GM18498 (cell line): Measurements from ENCODE around the gene CYP11A1.

Experiments
- ATAC-seq: cut with Tn5 transposase; IDR thresholded peaks from one replicate; pipeline ENCODE4 v1.9.1; 2021; ENCODE audit warnings: mild to moderate bottlenecking, moderate library complexity; ENCODE audit not compliant: unreplicated experiment

The CYP11A1 gene

DNA sequence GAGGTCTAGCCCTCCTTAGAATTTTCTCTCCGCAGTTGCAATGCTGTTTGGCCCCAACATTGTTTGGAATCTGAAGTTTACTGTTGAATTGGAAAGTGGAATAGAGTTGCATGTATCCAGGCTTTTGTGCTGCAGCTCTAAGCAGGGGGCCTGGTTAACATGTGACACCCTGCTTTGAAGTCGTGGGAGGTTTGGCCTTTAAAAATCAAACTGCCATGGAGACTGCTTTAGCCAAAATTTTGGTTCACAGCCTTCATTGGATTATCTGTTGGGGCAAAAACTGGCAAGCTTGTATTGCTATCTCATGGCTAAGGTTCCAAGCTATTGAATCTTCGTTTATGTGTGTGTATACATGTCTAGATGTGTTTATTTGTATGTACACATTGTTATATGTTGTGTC lies 15.8 kb downstream of the CYP11A1 start:
- ATAC-seq: no peak

DNA sequence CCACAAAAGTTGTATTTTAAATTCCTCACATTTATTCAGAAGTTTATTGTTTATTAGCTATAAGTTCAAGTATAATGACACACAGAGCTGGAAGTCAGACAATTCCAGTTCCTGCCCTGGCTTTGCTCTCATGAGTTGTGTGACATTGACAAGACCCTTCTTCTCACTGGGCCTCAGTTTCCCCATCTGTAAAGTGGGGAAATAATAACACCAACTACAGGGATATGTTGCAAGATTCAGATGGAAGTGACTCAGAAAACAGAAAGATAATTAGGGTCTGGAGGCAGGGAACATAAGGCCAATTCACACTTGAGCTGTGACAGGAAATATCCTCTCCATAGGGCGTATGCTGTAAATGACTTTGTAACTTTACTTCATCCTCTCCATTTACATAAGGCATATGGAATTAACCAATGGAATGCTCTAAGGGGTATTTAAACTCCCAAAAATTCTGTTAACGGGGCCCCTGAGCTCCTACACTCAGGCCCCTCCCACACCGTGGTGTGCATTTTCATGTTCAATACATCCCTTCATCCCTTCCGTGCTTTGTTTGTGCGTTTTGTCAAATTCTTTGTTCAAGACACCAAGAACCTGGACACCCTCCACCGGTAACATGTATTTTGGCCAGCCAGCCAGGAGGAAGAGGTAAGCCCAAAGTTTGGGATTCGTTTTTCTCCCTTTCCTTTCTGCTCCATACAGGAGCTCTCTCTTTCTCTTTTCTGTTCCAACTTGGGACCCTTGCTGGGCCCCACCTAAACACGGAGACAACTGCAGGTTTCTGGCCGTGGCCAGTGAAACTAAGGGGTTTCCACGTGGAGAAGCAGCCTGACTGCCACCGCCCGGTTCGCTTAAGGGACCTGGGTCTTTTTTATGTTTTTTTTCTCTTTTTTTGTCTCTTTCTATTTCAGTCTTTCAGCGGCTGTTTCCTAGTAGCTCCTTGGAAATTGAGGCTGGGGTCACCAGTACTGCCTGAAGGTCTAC lies 16.9 kb downstream of the CYP11A1 start:
- ATAC-seq: no peak

DNA sequence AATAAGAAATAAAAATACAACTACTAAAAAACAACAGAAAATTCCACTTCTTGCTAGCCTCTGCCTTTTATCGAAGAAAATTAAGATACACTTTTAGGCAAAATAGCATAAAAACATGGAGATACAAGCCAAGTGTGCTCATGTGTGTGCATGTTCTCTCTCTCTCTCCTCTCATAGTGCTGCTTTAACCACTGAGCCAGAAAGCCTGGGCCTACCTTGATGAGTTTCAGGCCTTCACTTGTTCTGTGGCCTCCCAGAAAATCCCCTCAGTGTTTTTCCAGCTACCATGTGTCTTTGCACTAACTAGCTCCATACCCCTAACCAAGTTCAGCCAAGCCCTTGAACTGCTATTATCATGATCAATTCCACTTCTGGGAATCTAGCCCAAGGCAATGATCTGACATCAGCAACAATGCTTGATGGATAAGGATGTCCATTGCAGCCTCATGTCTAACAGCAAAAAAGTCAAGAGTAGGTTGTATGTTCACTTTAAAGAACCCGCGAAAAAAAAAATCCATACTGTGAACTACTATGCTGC lies 18.1 kb downstream of the CYP11A1 start:
- no peak for ATAC-seq

DNA sequence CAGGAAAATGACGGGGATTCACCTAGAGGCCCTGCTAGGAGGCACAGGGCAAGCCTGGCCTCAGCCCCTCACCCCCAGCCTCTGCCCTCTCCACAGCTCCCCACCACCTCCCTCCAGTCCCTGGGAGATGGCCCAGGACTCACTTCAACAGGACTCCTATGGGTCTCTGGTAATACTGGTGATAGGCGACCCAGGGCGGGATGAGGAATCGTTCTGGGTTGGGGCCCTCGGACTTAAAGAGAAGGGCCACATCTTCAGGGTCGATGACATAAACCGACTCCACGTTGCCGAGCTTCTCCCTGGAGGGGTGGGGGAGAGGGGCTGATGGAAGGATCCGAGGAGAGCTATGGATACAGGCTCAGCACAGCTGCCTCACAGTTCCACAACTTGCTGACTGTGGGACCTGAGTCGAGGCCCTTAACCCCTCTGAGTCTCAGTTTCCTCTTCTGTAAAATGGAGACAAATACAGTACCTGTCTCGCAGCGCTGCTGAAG lies 19.6 kb downstream of the CYP11A1 start:
- no peak for ATAC-seq

DNA sequence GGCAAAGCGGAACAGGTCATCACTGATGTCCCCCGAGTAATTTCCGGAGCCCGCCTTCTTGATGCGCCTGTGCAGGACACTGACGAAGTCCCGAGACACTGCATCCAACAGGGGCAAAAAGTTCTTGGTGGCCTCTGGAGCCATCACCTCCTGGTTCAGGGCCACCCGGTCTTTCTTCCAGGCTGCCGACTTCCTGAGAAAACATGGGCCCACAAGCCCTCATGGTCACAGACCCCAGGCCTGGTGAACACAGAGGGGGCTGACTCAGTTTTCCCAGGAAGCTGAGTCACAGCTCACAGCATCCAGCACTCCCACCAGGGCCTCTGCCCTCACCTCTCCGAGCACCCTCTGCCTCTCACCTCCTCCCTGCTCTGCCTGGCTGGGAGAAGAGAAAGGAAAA lies 22.4 kb downstream of the CYP11A1 start:
- no peak for ATAC-seq

DNA sequence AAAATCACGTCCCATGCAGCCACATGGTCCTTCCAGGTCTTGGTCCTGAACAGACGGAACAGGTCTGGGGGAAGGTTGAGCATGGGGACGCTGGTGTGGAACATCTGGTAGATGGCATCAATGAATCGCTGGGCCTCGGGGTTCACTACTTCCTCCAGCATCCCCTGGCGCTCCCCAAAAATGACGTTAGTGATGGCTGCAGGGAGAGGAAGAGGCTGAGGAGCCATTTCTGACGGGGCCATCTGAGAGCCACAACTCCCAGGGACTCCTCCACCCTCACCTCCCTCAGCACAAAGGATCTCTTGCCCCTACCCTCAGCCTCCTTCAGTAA lies 23.7 kb downstream of the CYP11A1 start:
- ATAC-seq: no peak

DNA sequence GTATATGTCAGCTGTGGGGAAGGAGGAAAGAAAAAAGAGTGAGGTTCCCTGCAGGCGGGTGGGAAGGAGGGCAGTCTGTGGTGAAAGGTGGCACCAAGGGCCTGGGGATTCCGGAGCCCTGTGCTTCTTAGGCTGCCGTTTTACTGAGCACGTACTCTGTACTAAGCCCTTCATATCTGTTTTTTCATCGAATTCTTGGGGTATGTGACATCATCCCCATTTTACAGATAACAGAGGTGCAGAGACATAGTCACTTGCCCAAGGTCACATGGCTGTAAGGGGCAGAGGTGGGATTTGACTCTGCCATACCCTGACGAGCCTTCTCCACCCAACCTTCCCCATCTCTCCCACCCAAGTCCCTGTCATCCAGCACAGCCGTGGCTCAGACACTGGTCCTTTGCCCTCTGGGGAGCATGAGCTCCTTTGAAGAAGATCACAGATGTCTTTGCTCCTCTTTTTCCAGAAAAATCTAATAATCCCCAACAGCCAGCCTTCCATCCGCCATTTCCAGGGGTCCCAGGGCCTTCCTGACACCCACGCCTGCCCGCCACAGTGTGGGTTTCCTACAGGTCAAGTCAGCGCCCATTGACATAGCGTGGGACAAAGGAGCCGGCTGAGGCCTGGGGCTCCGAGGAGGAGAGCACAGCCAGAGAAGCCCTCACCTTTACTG lies 24.2 kb downstream of the CYP11A1 start:
- ATAC-seq: no peak

DNA sequence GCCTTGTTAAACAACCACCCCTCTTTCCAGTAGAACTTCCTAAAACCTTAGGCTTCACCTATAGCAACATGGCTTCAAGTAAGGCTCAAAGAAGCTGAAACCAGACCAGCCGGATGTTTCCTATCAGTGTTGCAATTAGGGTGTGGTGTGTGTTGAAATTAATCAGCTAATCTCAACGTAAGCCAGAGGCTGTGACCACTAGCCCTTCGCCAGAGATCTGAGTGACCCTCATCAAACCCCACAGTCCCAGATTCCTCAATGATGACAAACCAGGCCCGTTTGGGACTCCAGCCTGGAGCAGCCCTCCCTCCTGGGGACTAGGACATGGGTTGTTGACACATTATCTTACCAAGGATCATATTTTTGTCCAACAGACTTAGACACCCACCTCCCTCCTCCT lies 27.3 kb downstream of the CYP11A1 start:
- no peak for ATAC-seq

DNA sequence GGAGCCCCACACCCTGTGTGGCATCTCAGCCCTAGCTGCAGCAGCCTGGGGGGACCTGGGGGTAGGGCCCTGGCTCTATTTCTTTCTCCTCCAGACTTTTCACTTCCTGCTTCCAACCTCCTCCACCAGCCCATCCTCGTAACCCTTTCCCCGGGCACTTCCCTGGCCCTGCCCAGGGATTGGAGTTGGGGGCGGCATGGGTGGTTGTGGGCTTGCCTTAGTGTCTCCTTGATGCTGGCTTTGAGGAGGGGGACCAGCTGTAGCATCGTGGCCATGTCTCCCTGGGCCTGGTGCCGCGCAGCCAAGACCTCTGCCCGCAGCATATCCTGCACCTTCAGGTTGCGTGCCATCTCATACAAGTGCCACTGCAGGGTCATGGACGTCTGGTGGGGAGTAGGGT lies 28.1 kb downstream of the CYP11A1 start:
- ATAC-seq: no peak

DNA sequence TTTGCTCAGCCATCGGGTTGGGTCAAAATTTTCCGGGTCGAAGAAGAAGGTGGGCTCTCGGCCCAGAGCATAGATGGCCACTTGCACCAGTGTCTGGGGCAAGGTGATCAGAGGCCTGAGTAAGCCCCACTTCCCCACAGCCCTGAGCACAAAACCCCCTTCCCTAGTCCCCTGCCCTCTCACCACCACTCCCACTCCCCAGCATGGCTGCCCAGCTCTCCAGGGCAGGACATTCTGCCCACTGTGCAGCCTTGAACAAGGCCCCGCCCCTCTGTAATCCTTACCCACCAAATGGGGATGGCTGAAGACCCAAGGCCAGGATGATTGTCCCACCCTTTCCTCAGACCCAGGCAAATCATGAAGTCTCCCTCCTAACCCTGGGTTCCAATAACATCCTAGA lies 28.8 kb downstream of the CYP11A1 start:
- no peak for ATAC-seq

DNA sequence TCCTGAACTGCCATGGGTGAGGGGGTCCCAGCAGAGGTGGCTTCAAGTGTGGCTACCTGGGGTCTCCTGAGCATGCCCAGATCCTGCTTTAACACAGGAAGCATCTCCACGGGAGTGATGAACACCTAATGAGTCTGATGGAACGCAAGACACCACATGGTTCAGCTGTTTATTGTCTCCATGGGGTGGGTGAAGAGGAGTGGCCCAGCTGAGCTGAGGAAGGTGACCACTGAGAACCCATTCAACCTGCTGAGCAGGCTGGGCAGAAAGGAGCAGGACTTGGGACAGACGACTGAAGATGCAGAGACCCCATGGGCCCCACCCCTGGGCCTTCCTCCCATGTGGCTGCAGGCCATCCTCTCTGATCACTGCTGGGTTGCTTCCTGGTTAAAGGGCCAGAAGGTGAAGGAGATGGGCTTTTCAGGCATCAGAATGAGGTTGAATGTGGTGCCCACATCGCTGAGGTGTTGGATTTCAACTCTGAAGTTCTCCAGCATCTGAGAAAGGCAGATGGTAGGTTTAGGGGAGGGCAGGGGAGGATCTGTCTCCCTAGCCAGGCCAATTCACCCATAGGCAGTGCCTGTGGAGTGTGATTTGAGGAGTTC lies 29.7 kb downstream of the CYP11A1 start:
- ATAC-seq: no peak

DNA sequence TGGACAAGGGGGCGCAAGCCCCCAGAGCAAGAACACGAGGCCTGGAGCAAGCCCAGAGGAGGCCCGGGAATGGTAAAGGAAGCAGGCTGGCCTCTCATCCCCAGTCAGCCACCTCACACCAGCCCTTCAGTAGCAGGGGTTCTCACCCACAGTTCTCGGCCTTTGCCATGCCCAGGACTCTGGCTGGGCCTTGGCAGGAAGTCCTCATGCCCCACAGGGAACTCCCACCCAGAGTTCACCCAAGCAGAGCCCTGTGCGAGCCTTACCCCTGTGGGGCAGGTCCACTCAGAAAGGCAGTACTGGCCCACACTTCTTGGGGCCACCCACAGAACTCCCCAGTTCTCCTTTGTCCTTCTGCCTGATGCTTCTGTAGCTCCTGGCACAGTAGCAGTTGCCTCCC lies 30.3 kb downstream of the CYP11A1 start:
- ATAC-seq: no peak

DNA sequence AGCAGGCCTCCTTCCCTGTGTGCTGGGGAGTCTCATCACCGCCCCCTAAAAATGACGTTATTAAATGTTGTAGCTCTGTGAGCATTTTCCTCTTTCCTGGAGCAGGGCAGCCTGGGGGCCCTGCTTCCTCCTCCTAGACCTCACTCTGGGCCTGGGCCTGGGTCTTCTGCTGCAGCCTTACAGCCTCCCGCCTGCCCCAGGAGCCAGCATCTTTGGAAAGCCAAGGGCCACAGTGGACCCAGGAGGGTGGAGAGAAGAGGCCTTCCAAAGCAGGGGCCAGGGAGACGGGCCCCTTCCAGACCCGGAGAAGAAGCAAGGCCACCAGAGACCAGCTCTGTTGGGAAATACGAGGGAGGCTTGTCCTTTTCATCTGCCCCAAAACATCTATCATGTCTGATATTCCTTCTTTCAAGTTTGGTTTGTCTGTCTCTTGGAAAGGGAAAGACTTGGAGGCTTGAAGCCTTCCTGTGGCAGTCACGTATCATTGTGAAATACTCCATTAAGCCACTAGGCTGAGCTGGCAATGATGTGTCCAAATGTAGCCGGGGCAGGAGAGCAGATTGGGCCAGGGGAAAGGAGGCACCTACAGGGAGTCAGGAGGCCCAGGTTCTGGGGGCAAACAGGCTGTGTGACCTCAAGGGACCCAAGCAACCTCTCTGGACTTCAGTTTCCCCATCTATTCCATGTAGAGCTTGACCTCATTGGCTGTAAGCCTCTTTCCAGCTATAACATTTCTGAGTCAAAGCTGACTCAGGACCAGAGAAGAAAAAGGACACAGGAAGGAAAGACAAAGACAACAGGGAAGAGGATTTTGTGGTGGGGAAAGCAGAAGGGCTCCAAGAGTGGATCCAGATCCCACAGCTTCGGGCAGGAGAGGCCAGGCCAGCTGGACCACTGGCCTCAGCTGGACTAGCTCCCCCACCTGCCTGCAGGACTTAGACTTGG lies 31.1 kb downstream of the CYP11A1 start:
- no peak for ATAC-seq

DNA sequence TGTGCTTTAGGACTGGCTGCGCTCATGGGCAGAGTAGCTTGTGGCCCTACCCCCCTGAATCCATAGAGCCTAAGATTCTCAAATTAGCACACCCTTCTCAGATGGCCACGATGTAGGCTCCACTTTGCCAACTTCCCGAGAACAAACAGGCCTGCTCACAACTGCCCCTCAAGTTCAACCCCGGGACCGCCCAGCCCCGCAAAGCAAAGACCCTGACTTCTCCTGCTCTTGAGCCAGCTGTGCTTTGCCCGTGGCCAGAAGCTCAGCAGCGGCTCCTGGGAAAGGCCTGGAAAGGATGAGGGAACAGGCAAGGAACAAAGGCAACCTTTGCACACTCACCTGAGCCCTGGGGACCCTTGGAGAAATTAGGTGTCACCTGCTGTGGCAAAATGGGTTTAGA lies 32.0 kb downstream of the CYP11A1 start:
- ATAC-seq: no peak

DNA sequence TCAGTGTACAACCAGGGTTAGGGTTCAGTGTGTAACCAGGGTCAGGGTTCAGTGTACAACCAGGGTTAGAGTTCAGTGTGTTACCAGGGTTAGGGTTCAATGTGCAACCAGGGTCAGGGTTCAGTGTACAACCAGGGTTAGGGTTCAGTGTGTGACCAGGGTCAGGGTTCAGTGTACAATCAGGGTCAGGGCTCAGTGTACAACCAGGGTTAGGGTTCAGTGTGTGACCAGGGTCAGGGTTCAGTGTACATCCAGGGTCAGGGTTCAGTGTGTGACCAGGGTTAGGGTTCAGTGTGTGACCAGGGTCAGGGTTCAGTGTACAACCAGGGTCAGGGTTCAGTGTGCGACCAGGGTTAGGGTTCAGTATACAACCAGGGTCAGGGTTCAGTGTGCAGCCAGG lies 33.3 kb downstream of the CYP11A1 start:
- no peak for ATAC-seq

DNA sequence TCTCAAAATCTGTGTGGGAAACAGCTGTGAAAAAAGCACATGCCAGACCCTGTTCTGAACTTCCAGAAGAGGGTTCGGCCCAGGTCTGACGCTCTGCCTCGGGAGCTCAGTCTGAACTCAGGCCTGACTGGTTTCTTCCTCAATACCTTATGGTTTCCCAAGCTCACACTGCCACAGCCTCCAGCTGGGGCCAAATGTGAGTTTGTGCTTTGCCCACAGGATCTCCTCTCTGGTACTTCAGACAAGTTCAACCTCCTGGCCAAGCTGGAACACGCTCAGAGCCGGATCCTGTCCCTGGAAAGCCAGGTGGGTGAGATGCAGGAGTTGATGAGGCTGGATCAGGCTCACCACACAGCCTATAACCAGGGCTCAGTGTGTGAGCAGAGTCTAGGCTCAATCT lies 33.8 kb downstream of the CYP11A1 start:
- no peak for ATAC-seq

DNA sequence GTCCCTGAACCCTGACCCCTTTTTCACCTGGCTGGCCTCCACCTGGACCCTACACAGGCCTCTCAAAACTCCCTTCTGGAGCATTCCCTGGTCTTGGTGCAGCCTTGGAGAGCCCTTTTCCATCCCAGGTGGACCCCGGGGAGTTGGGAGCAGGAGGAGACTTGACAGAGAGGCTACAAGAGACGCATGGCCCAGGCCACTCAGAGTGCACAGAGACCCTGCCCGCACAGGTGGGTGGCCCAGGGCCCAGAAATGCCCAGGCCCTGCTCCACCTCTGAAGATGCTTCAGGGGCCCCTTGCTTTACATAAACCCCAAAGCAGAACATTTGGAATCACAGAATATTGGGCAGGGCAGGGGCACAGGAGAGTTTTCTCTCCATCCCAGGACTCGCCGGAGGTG lies 34.4 kb downstream of the CYP11A1 start:
- no peak for ATAC-seq

DNA sequence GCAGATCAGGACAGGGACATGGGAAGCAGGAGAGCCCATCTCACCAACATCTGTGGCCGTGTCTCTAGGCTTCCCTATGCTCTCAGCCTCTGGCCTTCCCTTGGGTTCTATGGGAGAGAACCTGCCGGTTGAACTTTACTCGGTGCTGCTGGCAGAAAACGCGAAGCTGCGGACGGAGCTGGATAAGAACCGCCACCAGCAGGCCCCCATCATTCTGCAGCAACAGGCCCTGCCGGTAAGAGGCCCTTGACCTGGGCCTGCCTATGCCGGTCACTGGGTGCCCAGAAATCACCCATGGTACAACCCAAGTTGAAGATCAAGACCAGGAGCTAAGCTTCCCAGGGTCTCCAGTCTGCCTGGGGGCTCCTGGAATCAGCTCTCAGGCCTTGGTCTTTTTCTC lies 34.8 kb downstream of the CYP11A1 start:
- ATAC-seq: no peak

DNA sequence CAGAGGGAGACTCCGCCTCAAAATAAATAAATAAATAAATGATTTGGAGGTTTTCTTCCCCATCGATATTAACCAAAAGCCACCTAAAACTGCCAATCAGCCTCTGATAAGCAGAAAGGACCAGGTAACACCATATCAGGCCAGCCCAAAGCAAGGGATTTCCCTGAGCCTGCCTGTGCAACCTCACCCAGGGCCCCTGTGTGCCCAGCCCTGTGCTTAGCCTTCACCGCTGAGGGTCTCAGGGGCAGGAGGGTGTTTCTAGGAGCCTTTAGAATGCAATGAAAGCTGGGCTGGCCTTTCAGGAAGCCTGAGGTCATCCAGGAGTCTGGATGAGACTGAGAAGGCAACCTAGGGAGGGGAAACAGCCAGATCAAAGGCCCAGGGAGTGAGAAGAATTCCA lies 35.4 kb downstream of the CYP11A1 start:
- ATAC-seq: no peak

DNA sequence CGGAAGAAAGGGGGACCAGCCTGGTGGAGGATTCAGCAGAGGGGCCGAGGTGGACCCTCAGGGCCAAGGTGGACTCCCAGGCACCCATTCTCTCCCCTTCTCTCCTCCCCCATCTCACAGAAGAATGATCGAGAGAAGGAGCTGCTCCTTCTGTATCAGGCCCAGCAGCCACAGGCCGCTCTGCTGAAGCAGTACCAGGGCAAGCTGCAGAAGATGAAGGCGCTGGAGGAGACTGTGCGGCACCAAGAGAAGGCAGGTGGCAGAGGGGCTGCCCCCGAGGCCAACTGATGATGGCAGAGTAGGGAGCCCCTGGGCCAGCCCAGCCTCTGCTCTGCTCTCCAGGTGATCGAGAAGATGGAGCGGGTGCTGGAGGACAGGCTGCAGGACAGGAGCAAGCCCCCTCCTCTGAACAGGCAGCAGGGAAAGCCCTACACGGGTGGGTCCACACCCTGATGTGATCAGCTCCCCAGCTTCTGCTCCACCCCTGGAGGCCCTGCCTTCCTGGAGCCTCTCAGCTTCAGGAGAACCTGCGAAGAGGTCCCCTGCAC lies 36.5 kb downstream of the CYP11A1 start:
- no peak for ATAC-seq
